GM19238 (cell line): Measurements from ENCODE around the gene CAMTA1.

Experiments used
- DNase-seq: peaks from one replicate; pipeline ENCODE4 v3.0.0; 2011; ENCODE audit warnings: low spot score; ENCODE audit not compliant: insufficient read length

Gene CAMTA1

DNA sequence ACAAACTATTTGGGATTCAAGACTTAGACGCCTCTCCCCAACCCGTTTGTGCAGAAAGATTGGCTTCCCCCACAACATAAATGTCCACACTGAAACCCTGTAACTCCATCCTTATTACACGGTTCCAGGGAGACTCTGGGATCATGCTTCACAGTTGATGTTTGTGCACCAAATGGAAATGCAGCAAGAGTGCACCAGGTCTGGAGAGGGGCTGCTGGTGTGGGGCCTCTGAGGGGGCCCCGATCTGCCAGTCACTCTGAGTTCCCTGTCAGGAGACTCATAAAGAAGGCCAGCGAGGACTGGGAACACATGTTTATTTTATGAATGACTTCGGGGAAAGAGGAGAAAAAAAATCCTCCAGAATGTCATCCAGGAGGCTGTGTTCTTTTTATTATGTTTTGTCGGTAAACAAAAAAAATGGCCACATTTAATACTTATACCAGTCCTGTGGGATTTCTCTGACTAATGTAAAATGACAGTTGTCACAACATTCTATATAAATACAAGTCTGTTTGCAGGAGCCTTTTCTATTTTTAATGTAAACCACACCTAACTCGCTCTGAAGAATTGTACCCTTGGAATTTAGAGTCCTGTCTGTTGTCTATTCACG, 546.8 kb downstream of the CAMTA1 start:
- no peak for DNase-seq

GRCh38 chr1:7333094-7333493, 547.8 kb downstream of the CAMTA1 start:
- no peak for DNase-seq

DNA sequence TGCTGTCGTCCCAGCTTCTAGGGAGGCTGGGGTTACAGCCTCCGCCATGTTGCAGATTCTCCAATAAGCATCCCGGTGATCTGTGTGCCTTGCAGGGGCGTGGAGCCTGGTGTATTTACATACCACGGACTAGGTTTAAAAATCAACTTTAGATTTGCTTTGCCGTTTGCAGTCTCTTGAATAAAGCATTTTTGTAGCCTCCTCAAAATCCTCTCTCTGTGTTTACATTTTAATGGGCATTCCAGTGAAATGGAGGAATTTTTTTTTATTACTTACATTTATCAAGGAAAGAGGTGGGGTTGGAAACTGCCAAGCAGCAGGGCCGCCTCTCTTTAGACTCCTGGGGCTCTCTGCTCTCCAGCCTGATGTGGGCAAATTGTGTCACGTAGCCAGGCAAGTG, 548.4 kb downstream of the CAMTA1 start:
- DNase-seq: no peak

GRCh38 chr1:7334475-7335035, 549.3 kb downstream of the CAMTA1 start:
- no peak for DNase-seq

- DNase-seq: no peak
Measured at GRCh38 chr1:7335224-7335879, 550.1 kb downstream of the CAMTA1 start.

GRCh38 chr1:7338439-7338838, 553.2 kb downstream of the CAMTA1 start:
- DNase-seq: no peak

DNA sequence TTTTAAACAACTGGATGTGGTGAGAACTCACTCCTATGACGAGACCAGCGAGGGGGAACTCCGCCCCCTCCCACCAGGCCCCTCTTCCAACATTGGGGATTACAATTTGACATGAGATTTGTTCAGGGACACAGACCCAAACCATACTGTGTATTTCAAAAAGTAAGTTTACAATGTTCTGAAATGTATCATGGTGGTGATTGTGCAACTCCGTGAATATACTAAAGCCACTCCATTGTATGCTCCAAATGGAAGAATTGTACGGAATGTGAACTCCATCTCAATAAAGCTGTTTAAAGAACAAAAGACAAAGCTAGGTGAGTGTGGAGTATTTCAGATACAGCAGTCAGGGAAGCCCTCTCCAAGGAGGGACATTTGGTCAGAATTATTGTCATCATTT, 553.8 kb downstream of the CAMTA1 start:
- DNase-seq: no peak

DNA sequence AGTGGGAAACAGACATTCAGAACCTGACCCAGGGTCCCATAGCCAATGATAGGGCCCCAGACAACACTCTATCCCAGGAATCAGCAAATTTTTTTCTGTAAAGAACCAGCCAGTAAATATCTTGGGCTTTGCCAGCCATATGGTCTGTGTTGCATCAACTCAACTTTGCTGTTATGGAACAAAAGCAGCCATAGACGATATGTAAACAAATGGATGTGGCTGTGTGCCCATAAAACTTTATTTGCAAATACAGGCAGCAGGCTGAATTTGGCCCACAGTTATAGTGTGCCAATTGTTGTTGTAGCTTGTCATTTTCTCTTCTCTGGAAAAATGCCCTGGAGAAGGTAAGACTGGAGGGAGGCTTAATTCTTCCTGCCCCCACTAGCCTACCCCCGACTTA, 554.7 kb downstream of the CAMTA1 start:
- no peak for DNase-seq

DNA sequence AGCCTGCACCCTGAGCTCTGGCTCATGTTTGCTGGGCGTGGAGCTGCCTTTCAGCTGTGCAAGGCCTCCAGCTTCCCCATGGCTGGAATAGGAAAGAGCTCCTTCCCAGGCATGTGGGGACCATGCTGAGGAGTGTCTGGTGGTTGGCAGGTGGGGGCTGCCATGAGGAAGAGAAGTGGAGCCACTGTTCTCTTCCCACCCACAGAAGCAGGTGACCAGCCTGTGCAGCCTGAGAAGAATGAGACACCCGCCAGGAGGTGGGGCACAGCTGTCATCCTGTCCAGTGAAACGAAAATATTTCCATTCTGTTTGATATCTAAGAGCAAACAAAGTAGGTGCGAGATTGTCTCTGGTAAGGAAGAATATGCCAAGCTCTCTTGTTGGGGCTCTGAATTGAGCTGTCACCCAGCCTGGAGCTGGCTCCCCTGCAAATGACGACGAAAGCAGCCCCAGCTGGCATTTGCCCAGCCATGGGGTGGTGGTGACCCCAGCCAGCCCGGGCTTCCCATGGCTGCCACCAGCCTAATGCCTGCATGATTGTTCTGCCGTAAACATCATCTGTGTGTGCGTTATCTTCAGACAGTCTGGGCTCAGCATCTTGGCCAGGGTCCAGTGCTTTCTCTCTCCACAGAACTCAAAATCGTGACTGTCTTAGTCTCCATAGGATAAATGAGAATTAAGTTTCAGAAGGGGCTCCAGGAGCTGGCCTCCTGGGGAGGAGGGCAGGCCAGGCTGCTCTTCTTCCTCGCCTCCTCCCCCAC, 556.1 kb downstream of the CAMTA1 start:
- no peak for DNase-seq

GRCh38 chr1:7343882-7344281, 558.6 kb downstream of the CAMTA1 start:
- DNase-seq: no peak

DNA sequence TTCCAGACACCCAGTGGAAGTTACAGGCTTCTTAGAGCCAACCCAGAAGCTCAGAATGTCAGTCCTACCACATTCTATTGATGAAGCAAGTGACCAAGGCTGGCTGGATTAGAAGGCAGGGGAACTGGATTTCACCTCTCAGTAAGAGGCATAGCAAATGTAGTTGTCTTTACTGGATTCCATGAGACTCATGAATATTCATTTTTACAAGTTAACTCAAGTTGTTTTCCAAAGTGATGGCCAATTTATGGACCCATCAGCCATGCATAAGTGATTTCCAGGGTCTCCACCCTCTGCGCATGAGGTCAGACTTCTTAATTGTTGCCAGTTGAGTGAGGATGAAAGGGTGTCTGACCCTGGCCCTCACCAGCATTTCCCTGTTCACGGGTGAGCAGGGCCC, 559.0 kb downstream of the CAMTA1 start:
- DNase-seq: no peak

- DNase-seq: no peak
Measured at GRCh38 chr1:7345516-7345915, 560.3 kb downstream of the CAMTA1 start.

DNA sequence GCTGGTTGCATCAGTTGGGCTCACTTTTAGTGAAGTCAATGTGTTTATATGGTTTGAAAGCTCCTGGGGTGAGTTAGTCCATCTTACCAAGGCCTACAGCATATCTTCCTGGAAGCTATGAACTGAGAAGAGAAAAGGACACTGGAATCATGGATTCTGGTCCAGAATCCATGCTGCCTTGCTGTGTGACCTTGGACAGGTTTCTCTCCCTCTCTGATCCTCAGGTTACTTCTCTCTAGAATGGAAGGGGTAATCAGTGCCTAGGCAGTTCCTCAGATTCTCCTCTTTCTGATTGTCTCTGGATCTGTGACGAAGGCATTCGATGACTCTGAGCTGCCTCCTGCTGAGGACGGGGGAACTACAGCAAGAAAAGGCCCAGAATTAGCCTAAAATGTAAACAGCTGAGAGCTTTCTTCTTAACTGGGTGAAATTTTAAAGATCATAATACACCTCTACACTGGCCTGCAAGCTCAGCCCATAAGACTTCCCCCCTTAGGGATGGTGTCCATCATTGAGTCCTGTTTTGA, 560.9 kb downstream of the CAMTA1 start:
- no peak for DNase-seq

DNA sequence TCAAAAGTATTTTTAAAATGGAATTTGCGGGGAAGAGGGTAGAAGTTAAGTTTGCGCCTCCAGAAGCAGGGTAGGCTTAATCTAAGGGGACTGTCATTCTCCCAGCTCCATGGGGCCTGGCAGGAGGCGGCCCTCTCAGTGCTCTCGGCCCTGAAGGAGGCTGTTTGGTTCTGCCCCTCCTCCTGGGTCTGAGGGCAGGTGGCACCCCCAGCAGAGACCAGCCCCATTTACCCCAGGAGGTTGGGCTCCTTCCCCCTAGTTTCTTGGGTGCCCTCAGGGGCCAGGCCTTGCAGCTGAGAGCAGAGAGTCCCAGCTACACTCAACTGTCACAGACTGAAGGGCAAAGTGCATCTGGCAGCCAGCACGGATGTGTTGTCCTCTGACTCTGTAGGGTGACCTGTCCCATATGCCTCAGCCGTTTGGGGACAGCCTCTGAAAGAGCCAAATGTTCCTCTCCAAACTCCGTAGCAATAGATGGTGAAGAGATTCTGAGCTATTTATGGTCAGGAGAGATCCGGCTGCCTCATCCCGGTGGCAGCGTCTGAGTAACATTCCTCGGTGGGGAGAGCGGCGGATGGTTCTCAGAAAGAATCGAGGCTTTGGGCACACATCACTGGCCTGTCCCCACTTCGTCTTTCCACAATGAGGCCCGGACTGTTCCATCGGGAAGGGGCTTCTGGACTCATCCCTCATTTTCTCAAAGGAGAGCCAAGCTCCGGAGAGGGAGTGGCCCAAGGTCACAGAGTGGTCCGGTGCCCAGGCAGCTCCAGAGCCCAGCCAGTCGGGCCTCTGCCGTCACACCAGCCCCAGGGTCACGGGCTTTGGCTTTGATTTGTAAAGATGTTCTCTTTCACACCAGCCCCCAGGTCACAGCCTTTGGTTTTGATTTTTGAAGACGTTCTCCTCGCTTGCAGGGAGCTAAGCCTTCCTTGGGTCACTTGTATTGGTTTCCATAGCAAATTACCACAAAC, 561.6 kb downstream of the CAMTA1 start:
- no peak for DNase-seq

DNA sequence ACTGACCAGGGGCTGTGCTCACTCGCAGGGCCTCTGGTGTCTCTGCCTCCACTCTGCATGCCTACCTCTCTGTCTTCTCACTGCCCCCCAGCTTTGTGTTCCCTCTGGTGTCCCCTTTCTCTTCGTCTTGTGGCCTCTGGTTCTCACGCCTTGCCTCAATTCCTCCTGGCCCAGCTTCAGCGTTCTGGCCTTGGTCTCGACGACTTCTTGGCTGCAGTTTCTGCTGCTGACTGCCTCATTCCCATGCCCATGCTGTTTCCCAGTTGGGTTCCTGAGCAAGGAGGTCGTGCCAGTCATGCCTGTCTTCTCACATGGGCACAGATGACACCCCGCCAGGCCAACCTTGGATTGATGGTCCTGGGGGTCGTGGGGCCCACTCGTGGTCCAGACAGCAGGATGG, 562.8 kb downstream of the CAMTA1 start:
- no peak for DNase-seq

- DNase-seq: no peak
Measured at GRCh38 chr1:7348580-7348979, 563.3 kb downstream of the CAMTA1 start.

GRCh38 chr1:7350804-7351203, 565.5 kb downstream of the CAMTA1 start:
- DNase-seq: no peak

DNA sequence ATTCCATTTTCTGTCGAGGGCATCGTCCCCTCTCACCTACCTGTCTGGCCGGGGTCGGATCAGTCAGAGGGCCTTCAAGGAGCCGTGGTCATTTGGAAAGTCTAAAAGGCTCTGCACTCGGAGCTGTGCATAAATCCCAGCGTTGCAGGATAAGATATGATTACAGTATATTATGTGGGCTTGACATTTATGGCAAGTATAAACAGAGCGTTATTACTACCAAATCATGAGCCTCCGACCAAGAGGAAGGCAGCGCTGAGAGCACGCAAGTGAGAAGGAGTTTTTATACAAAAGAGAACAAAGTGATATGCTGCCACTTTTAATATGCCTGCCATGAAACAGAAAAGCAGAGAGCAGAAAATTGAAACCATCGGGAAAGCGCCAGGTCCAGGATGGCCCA, 566.4 kb downstream of the CAMTA1 start:
- no peak for DNase-seq

- DNase-seq: no peak
Measured at GRCh38 chr1:7352364-7352763, 567.1 kb downstream of the CAMTA1 start.

- DNase-seq: no peak
Measured at GRCh38 chr1:7352974-7353373, 567.7 kb downstream of the CAMTA1 start.

GRCh38 chr1:7355646-7356045, 570.4 kb downstream of the CAMTA1 start:
- DNase-seq: no peak
